Muscle of back (tissue), 11 donors: ENCODE data around the gene CRAT. TPM values are rescaled to one million over a fixed set of nuclear protein-coding genes. Genes with fewer than 3 reads are reported as not detected.
"Not testable (repeated sequence)": the region's sequence is repeated elsewhere in the genome, so short reads cannot be mapped to it uniquely, and the experiment has no call there.

ENCODE experiments used
- DNase-seq, 3 donors: peaks; one replicate each; pipeline versions ENCODE4 v3.0.0 to v3.0.0-alpha.2; 2013
- polyA plus RNA-seq, 10 donors: library from polyadenylated mRNA; unstranded; fragments of 120-200 nt; gene quantifications; one replicate each; pipeline ENCODE4 v1.2.1, GENCODE V29; 2013; ENCODE audit not compliant: insufficient read length in 10 of 10

CRAT gene
- polyA plus RNA-seq, 10 donors, result 31.0 to 45.4 (median 40.4) TPM

DNA sequence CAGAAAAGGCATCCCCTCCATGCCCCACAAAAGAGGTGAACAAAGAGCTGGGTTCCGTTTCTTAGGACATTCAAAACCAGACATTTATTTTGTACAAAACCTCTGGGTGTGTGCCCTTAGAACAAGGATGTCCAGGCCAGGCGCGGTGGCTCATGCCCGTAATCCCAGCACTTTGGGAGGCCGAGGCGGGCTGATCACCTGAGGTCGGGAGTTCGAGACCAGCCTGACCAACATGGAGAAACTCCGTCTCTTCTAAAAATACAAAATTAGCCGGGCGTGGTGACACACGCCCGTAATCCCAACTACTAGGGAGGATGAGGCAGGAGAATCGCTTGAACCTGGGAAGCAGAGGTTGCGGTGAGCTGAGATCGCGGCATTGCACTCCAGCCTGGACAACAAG lies 1.9 kb upstream of the CRAT start:
- DNase-seq, result not testable (repeated sequence)

DNA sequence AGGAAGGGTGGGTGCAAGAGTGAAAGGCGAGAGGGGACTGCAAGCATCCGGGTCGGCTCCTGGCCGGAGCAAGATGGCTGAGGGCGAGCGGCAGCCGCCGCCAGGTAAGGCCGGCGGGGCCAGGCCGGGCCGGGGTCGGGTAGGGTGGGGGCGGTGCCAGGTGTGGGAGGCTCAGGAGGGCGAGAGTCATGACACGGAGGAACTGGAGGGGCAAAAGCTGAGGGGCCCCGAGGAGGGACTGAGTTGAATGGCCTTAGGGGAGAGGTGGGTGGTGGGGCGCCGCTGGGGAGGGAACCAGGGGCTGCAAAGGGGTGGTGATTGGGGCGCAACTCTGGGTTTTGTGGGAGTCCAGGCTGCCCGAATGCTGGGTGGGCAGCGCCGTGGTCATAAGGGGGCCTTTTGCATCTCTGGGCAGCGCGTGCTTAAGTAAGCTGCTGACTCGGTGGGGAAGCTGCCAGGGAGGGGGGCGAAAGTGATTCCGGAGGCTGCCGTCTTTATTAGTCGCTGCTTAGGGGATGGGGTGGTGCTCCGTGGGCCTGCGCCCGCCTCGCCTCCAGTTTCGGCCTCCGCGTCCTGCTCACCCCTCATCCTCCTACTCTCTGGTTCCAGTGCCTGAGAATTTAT lies 1.0 kb upstream of the CRAT start:
- peak in 2 of 3 donors; percentile 42 to 72 for DNase-seq

DNA sequence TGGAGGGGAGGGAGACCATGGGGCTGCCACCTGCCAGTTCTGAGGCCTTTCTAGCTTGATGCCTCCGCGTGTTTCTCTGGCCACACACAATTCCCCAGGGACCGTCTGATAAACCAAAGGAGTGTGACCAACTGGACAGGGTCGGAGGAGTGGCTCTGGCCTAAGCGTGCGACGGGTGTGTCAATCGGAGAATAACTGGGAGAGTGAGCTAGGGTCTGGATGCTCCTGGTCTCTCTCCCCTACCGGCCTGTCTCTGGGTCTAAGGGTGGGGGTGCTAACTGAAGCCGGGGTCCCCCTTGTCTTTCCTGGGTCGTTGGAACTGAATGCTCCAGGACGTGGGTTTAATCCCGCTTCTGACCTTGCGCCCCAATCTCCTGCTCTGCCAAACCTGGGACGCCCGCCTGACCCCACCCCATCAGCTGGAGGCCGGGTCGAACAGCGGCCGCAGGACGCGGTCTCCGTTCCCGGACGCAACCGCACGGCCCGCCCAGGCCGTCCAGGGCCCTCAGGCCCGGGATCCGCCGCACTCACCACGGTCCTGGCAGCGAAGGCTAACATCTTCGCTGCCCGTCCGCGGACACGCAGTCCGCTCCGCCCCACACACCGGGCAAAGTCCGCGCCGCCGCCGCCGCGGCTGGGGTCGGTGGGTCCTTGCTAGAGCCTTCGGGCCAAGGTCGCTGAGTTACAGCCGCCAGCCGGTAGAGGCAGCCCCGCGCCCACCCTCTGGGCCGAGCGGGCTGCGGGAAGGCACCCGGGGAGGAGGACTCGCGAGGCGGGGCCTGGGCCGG lies 447 bp downstream of the CRAT start:
- no peak for DNase-seq

DNA sequence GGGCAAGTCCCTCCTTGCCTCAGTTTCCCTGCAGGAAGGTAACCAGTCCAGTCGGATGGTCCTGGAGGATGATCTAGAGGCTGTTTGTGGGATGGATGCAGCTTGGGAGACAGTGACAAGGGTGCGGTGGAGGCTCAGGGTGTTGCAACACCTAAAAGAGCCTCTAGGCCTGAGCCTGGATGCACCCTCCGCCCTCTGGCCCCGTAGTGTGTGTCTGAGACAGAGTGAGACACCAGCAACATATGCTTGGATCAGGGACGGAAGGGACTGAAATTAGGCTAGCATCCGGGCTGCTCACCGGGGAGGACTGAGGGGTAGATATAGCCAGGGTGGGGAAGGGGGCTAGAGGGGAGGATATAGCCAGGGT lies 1.1 kb downstream of the CRAT start:
- DNase-seq, result peak in 1 of 3 donors; percentile 40

DNA sequence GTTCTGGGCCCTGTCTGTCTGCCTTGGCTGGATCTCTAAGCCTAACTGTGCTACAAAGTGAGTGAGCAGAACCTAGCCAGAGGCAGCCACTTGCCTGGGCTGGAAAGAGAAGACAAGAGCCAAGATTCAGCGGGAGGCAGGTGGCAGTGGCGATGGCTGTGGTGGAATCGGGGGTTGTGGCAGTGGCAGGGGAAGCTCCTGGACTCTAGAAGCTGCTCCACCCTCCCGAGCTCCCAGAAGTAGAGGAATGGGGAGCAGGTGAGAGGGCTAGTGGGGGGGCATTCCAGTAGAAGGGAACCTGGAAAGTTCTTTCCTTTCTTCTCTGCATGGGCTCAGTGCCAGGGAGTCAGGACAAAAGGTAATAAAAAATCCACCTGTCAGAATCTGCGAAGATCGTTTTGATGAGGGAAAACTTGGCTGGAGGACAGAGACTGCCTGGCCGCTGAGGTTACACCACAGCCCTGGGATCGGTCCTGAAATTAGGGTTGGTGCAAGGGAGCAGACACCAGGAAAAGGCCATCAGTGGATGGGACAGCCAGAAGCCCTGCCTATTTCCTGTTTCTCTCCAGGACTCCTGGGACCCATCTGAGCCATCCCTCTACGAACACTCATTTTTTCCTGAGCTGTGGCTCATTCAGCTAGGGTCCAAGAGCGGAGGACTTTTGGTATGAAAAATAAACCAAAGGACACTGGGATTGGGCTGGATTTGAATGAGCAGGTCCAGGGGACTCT lies 1.6 kb downstream of the CRAT start:
- DNase-seq, result peak in 1 of 3 donors; percentile 34

DNA sequence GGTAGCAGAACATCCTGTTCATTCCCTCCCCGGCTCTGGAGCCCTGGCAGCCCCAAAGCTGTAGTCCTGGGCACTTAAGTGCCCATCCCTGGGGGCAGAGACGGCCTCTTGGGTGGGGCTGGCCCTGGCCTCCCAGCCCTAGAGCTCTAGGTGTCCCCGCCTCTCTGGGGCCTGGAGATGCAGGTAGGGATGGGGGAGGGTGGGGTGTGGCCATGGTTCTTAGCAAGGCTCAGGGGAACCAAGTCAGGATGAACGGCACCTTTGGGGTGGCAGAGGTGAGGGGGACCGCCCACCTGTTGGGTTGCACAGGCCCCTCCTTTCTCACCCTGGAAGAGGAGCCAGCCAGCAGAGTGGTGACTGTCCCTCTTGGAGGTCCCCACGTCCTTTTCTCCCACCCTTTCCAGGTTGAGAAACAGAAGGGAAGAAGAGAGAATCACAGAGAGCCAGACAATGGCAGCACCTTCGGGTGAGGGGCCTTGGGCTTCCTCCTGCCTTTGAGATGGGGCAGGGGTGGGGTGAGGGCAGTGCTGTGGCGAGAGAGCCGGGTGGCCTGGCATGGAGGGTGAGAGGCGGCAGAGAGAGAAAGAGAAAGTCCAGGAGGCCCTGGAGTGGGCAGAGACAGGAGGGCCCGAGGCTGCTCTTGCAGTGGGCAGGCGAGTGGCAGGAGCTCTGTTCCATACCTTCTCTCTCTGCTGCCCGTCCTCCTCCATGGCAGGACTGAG lies 2.3 kb downstream of the CRAT start:
- DNase-seq, result no peak

DNA sequence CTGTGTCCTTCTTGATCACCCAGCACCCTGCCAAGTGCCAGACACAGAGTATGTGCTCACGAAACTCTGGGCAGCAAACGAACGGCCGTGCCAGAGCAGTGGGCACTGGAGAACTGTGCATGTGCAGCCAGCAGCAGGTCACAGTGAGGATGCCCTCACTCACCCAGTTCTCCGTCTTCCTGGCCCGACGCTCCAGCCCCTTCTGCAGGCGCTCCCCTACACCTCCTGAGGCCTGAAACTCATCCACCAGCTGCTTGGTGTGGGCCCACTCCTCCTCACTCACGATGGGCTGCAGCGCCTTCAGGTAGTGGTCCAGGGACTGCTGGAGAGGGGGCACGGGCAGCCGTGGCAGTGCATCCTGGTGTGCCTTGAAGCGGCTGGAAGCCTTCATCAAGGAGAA lies 2.9 kb downstream of the CRAT start:
- no peak for DNase-seq

DNA sequence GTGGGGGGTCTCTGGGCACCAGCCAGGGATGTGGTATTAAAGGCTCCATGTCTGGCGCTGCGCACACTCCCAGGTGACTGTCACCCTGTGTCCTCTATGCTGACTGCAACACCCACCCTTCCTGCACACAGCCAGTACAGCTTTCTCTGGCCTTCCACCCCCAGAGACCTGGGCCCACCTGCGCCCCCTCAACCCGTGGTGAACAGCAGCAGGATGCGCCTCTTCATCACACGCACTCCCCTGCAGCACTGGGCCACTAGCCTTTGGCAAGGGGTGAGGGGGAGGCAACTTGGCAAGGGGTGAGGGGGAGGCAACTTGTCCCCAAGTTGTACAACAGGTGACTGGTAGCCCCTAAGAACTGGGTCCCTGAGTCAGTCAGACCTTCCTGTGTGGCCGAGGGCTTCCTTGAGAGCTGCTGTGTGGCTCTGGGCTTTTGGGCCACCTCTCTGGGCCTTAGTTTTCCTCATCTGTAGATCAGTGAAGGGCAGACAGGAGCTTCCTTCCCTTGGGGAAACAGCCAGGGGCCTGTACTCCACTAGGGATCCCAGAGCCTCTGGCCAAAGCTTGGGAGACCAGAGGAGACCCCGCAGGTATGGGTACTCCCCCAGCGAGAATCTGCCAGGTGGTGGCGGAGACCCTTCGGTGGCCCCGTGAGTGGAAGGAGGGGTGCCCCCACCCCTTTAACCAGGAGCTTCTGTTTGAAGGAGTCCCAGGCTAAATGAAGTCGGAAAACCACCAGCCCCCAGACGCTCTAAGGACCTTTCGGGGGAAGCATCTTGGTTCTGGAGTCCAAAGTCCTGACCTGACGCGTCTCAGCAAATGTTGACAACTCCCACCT lies 4.5 kb downstream of the CRAT start:
- no peak for DNase-seq

DNA sequence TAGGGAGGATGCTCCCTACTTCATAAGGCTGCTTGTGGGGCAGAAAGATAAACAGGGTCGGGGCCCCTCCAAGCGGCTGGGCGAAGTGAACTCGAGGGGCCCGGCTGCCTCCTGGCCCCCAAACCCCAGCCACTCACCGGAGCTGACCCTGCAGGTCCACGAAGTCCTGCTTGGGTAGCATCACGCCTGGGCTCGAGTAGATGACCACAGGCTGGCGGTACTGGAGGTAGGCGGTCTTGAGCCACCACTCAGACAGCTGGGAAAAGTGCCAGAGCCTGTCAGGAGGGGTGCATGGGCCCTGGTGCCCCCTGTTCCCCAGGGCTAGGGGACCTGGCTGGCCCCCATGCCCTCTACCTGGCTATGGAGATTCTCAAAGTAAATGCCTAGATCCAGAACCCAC lies 6.5 kb downstream of the CRAT start:
- no peak for DNase-seq

DNA sequence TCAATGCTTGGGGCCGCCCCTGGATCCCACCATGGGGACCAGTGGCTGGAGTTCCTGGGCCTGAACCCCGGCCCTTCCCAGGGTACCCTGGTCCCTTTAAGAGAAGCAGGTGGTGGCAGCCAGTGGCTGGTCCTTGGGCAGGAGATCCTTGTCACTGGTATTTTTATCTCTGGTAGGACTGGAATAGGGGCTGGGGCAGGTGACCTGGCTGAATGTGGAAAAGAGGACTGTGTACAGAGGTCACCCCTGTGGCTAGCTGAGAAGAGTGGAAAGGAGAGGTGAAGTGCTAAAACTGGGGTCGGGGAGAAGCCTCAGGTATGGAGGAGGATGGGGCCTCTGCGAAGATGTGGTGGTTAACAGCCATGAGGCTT lies 7.0 kb downstream of the CRAT start:
- no peak for DNase-seq

DNA sequence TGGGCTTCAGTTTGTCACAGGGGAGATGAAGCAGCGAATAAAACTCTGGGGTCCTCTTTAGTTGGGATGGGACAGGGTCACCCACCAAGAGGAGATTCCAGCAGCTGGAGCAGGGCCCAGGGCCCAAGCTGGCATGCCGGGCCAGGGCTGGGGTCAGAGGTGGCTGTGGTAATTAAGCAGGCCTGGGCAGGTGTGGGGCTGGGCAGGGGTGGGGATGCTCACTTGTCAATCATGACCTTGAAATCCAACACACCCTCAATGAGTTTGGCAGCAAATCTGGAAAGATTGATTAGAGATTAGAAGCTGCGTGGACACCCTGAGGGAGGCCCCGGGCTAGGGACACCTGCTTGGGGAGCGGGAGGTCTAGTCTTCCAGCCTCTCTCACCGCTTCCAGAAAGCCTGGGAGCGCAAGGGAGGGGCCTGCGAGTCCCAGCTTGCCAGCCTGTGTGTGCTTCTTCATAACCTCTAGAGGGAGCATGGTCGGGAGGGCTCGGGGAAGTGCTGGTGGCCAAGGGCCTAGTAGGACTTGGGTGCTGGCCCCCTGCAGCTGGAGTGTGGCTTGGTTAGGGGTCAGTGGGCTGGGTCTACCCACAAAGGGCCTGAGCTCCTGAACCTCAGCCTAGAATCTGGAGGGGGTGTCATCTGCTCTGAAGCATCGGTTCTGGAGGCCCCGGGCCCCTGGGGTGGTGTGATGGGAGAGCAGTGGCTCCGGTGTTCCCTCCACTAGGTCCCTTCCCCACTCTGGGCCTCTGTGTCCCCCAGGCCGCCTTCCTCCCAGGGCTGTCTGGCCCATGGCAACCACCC lies 7.6 kb downstream of the CRAT start:
- DNase-seq, result peak; percentile 16 to 32 (median 25)

DNA sequence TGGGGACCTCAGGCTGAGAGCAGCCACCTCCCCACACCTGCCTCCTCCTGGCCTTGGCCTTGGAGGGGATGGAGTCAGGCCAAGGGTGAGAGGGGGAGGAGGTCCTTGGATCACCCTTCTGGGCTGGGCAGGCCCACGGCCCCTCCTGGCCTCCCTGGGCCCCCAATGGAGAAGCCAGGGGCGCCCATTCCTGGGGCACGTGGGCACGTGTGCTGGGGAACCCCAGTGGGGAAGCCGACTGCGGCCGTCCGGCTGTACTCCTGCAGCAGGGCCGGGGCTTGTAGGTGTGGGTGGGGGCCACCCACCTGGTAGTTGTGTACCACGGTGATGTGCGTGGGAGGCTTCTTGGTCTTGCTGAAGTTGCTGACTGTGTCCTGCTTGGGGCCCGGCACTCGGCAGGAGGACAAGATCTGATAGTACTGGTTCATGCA lies 8.5 kb downstream of the CRAT start:
- DNase-seq, result no peak

DNA sequence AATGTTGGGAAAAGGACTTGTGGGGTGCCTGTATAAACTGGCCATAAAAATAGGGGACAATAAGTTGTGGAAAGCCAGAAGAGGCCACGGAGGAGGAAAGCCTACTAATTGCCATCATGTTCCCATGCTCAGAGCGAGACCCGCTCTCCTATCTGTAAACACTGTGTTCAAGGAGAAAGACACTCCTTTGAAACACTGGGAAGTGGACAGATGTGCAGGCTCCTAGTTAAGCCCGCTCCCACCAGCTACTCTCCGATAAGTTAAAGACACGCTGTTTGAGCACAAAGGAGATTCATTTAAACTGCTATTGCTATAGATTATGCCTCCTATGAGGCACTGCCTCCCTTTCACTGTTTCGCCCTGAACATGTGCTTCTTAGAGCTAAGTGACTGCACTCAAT lies 9.3 kb downstream of the CRAT start:
- no peak for DNase-seq

DNA sequence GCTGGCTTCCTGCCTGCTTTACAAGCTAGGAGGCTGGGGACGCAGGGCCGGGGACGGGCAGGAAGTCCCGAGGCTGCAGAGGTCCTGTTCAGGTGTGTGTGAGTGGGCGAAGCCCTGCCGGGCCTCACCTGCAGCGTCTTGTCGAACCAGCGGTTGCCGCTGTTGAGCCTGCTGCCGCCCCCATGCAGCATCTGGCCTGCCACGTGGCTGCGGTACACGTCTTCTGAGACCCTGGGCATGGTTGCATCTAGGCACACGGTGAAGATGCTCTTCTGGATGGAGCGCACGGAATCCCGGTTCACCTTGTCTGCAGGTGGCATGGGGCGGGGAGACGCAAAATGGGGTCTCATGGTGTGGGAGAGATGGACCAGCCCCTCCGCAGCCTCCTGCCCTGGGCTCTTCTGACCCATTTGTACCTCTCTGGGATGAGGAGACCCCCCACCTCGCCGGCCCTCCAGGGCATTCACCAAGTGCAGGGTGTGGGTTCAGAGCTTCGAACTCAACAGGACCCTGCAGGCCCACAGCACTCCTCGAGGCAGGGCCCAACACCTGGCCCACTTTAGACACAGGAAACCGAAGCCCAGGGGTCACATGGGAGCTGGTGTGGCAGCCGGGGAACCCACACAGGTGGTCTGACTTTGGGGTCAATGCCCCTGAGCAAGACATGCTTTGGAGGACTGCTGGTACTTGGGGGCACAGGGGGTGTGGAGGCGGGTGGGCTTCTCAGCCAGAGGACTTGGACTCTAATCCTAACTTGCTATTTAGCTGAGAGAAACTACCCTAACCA lies 10.0 kb downstream of the CRAT start:
- DNase-seq, result no peak

DNA sequence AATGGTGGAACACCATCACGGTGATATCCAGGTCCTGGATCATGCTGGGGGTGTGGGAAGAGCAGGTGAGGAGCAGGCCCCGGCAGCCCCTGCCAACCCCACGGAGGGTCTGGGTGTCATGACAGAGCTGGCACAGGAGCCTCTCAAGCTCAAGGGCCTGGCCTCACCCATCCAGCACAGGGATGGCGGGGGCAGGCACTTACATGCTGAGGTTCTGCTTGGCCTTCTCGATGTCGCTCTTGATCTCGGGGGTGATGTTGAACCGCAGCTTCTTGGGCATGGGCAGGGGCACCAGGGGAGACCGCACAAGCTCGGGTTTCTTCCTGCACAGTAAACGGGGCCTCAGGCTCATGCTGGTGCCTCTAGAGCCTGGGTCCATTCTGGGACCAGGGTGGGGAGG lies 12.3 kb downstream of the CRAT start:
- no peak for DNase-seq

DNA sequence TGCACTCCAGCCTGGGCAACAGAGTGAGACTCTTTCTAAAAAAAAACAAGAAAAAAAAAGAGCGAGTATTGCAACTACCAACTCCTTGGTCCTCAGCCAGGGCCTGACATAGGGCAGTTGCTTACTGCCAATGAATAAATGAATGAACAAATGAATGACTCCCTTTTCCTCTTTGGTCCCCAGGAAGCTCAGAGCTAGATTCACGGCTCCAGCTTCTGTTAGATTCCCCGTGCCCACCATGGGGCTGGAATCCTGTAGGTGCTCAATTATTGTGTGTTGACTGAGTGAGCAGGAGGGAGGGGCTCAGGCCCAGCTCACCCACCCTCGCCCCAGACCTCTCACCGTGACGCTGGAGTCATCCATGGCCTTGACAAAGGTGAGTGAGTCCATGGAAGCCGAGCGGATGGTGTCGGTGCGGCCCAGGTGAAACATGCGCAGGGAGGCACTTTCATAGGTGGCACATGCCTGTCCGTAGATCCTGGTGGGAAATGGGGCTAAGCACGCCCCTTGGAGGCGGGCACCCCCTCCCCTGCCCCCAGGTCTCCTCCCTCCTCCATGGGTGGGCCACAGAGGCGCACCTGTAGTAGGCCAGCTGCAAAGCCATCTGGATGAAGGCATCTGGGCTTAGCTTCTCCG lies 12.8 kb downstream of the CRAT start:
- no peak for DNase-seq

DNA sequence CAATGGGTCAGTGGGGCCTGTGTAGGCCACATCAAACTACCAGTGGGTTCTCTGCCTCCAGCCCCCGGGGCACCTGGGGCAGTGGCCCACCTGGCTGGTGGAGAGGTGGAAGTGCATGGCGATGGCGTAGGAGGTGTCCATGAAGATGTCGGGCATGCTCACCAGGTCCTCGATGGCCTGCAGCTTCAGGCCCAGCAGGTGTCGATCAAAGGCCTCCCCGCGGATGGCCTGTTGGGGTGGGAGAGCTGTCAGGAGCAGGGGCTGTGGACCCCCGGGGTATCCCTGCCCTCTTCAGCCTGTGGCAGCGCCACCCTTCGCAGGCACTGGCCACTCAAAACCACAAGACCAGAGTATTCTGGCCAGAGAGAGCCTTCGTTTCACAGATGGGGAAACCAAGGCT lies 14.7 kb downstream of the CRAT start:
- no peak for DNase-seq

DNA sequence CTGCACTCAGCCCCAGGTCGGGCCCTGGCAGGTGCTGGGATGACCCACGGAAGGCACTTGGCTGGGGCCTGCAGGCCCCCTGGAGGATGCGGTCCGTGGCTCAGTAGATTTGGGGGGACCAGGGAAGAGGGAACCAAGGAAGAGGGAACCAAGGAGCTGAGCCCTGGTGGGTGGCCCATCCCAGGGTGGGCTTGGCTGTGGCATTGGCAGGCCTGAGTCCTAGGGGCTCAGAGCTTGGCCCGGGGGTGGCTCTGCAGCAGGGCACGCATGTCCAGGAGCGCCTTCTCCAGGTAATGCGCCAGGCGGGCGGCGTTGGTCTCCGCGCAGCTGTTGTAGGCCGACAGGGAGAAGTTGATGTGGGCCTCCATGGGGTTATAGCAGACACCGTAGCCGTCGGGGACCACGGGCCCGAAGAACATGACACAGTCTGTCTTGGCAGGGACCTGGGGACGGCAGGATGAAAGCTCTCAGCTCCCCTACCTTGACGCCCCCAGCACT lies 15.4 kb downstream of the CRAT start:
- no peak for DNase-seq
